H1 (cell line): ENCODE results near the gene SLFNL1. TPM values are rescaled to one million over a fixed set of nuclear protein-coding genes. Genes with fewer than 3 reads are reported as not detected.

Experiments used
- BACH1 ChIP-seq: IDR thresholded peaks from 2 replicates; pipeline ENCODE4 v1.6.1; 2012; ENCODE audit warnings: low read length, improper control_type of control experiment
- CBX5 ChIP-seq: fragments of 300-800, 300-1000 bp; sonication (generic); IDR thresholded peaks from 2 replicates; pipeline ENCODE4 v1.7.1; 2016; ENCODE audit warnings: antibody characterized with exemption, low read length, low read depth
- CHD2 ChIP-seq: IDR thresholded peaks from 2 replicates; pipeline ENCODE4 v1.6.1; 2012; ENCODE audit warnings: low read length, improper control_type of control experiment
- JUN ChIP-seq: IDR thresholded peaks from 2 replicates; pipeline ENCODE4 v1.6.1; 2011; ENCODE audit warnings: low read depth, mild to moderate bottlenecking, improper control_type of control experiment, low read length
- JUND ChIP-seq: IDR thresholded peaks from 2 replicates; pipeline ENCODE4 v1.6.1; 2011; ENCODE audit warnings: mild to moderate bottlenecking, improper control_type of control experiment, low read length
- MAFK ChIP-seq: IDR thresholded peaks from 2 replicates; pipeline ENCODE4 v1.6.1; 2012; ENCODE audit warnings: low read depth, mild to moderate bottlenecking, improper control_type of control experiment, low read length
- SIX5 ChIP-seq: IDR thresholded peaks from 2 replicates; pipeline ENCODE4 v1.6.1; 2011; ENCODE audit warnings: mild to moderate bottlenecking, low read depth, low read length
- SP1 ChIP-seq: IDR thresholded peaks from 2 replicates; pipeline ENCODE4 v1.6.1; 2011; ENCODE audit warnings: low read depth, low read length
- SP4 ChIP-seq: IDR thresholded peaks from 2 replicates; pipeline ENCODE4 v1.6.1; 2012; ENCODE audit warnings: low read length, inconsistent platforms
- SUZ12 ChIP-seq: fragments of 200-600 bp; sonication (generic); IDR thresholded peaks from 2 replicates; pipeline ENCODE4 v1.6.1; 2012; ENCODE audit warnings: mild to moderate bottlenecking, inconsistent platforms, low read length, moderate library complexity, mixed read lengths
- TBP ChIP-seq: IDR thresholded peaks from 2 replicates; pipeline ENCODE4 v1.6.1; 2011; ENCODE audit warnings: low read depth, low read length, improper control_type of control experiment
- polyA plus RNA-seq, 7 experiments: library from polyadenylated mRNA; depleted of rRNA in 3 of 7; stranded (reverse) in 5 of 7; unstranded in 2 of 7; fragments of >200 nt in 5 of 7; fragments of 200-250 nt in 2 of 7; gene quantifications; 1 replicate in 5 of 7; 2 replicates in 1 of 7; 4 replicates in 1 of 7; pipeline versions ENCODE4 v1.2.1 to v1.2.3, GENCODE V29; 2011 to 2013; ENCODE audit warnings: missing spikeins in 2 of 7, mixed read lengths in 2 of 7
- total RNA-seq: library from RNA; stranded (reverse); fragmentation: NEBNext Ultra II Directional; extraction: Animal tissue kit (Norgen Biotek cat#: 25700); gene quantifications from 2 replicates; pipeline ENCODE4 v1.2.1, GENCODE V29; 2021
- TF ChIP-seq, protein P1 (sequence below): fragments of 300-600 bp; sonication (generic); IDR thresholded peaks from 2 replicates; pipeline ENCODE4 v1.7.1; 2012; ENCODE audit warnings: low read length, moderate library complexity, mild to moderate bottlenecking, inconsistent platforms; ENCODE audit not compliant: insufficient replicate concordance

Gene SLFNL1
- total and polyA plus RNA-seq, 2 of the 8 experiments (the other 6 are each of a cell fraction or from before 2014, with no cell fraction given): not detected

GRCh38 chr1:40979241-40980067, 42.1 kb downstream of the SLFNL1 start, which contains the start of gene CTPS1 (continued):
- TF ChIP-seq SP4 (no peak; the same call in 1 of the 2 replicates), CBX5 (no peak), JUN (no peak), MAFK (no peak), BACH1 (no peak), SIX5 (no peak), TBP (peak; percentile 32), SP1 (peak; percentile 90), JUND (no peak), SUZ12 (no peak), CHD2 (peak; percentile 80)
- TF ChIP-seq, protein P1, sequence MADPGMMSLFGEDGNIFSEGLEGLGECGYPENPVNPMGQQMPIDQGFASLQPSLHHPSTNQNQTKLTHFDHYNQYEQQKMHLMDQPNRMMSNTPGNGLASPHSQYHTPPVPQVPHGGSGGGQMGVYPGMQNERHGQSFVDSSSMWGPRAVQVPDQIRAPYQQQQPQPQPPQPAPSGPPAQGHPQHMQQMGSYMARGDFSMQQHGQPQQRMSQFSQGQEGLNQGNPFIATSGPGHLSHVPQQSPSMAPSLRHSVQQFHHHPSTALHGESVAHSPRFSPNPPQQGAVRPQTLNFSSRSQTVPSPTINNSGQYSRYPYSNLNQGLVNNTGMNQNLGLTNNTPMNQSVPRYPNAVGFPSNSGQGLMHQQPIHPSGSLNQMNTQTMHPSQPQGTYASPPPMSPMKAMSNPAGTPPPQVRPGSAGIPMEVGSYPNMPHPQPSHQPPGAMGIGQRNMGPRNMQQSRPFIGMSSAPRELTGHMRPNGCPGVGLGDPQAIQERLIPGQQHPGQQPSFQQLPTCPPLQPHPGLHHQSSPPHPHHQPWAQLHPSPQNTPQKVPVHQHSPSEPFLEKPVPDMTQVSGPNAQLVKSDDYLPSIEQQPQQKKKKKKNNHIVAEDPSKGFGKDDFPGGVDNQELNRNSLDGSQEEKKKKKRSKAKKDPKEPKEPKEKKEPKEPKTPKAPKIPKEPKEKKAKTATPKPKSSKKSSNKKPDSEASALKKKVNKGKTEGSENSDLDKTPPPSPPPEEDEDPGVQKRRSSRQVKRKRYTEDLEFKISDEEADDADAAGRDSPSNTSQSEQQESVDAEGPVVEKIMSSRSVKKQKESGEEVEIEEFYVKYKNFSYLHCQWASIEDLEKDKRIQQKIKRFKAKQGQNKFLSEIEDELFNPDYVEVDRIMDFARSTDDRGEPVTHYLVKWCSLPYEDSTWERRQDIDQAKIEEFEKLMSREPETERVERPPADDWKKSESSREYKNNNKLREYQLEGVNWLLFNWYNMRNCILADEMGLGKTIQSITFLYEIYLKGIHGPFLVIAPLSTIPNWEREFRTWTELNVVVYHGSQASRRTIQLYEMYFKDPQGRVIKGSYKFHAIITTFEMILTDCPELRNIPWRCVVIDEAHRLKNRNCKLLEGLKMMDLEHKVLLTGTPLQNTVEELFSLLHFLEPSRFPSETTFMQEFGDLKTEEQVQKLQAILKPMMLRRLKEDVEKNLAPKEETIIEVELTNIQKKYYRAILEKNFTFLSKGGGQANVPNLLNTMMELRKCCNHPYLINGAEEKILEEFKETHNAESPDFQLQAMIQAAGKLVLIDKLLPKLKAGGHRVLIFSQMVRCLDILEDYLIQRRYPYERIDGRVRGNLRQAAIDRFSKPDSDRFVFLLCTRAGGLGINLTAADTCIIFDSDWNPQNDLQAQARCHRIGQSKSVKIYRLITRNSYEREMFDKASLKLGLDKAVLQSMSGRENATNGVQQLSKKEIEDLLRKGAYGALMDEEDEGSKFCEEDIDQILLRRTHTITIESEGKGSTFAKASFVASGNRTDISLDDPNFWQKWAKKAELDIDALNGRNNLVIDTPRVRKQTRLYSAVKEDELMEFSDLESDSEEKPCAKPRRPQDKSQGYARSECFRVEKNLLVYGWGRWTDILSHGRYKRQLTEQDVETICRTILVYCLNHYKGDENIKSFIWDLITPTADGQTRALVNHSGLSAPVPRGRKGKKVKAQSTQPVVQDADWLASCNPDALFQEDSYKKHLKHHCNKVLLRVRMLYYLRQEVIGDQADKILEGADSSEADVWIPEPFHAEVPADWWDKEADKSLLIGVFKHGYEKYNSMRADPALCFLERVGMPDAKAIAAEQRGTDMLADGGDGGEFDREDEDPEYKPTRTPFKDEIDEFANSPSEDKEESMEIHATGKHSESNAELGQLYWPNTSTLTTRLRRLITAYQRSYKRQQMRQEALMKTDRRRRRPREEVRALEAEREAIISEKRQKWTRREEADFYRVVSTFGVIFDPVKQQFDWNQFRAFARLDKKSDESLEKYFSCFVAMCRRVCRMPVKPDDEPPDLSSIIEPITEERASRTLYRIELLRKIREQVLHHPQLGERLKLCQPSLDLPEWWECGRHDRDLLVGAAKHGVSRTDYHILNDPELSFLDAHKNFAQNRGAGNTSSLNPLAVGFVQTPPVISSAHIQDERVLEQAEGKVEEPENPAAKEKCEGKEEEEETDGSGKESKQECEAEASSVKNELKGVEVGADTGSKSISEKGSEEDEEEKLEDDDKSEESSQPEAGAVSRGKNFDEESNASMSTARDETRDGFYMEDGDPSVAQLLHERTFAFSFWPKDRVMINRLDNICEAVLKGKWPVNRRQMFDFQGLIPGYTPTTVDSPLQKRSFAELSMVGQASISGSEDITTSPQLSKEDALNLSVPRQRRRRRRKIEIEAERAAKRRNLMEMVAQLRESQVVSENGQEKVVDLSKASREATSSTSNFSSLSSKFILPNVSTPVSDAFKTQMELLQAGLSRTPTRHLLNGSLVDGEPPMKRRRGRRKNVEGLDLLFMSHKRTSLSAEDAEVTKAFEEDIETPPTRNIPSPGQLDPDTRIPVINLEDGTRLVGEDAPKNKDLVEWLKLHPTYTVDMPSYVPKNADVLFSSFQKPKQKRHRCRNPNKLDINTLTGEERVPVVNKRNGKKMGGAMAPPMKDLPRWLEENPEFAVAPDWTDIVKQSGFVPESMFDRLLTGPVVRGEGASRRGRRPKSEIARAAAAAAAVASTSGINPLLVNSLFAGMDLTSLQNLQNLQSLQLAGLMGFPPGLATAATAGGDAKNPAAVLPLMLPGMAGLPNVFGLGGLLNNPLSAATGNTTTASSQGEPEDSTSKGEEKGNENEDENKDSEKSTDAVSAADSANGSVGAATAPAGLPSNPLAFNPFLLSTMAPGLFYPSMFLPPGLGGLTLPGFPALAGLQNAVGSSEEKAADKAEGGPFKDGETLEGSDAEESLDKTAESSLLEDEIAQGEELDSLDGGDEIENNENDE: no peak
